ENCODE results near the gene M6PR. TPM values are rescaled to one million over a fixed set of nuclear protein-coding genes. Genes with fewer than 3 reads are reported as not detected.
"Not testable (repeated sequence)": the region's sequence is repeated elsewhere in the genome, so short reads cannot be mapped to it uniquely, and the experiment has no call there.

Gene M6PR
- total RNA-seq, 1 experiment from 2014 or later: 130 TPM

DNA sequence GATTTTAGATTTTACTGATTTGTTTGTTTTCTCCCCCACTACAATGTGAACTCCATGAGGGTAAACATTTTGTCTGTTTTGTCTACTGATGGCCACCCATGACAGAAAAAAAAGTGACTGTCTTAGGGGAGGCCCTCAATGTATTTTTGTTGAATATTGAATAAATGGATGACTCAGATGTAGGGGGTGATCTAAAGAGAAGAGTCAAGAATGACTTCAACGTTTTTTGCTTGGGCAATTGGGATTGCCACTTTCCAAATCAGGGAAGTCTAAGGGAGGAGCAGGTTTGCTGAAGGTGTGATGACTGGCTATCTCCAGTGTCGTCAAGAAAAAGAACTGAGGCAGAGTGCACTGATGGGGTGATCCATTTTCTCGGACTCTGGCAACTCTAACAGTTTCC, 45.8 kb downstream of the M6PR start:
- ChIA-PET CTCF (interaction anchor here (1.2 kb wide), 1 partner anchor 179 kb away, joined by 3 read pairs; no protein-coding TSS in a partner anchor), POLR2A (no interaction called here)
- Mint-ChIP-seq H3K27ac (ENCODE audit: low read depth, unreplicated experiment) (no peak overlapping the region), H3K4me3 (ENCODE audit: unreplicated experiment) (no peak overlapping the region), H3K27me3 (ENCODE audit: insufficient read depth, unreplicated experiment) (no peaks in the 10 kb centered on the region), H3K4me1 (ENCODE audit: insufficient read depth, unreplicated experiment) (peaks cover 6% of the 10 kb centered on the region), H3K9me3 (ENCODE audit: unreplicated experiment) (no peaks in the 10 kb centered on the region), H3K36me3 (ENCODE audit: insufficient read depth, unreplicated experiment) (no peaks in the 10 kb centered on the region)
- BruUV-seq (replicated peaks): no TSS peak
- TF ChIP-seq, protein P1, sequence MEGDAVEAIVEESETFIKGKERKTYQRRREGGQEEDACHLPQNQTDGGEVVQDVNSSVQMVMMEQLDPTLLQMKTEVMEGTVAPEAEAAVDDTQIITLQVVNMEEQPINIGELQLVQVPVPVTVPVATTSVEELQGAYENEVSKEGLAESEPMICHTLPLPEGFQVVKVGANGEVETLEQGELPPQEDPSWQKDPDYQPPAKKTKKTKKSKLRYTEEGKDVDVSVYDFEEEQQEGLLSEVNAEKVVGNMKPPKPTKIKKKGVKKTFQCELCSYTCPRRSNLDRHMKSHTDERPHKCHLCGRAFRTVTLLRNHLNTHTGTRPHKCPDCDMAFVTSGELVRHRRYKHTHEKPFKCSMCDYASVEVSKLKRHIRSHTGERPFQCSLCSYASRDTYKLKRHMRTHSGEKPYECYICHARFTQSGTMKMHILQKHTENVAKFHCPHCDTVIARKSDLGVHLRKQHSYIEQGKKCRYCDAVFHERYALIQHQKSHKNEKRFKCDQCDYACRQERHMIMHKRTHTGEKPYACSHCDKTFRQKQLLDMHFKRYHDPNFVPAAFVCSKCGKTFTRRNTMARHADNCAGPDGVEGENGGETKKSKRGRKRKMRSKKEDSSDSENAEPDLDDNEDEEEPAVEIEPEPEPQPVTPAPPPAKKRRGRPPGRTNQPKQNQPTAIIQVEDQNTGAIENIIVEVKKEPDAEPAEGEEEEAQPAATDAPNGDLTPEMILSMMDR (IDR thresholded peaks at IDR 0.05; ENCODE audit: unreplicated experiment): no peak
- DNase-seq (ENCODE audit: unreplicated experiment): no peak
- intact Hi-C loops (cut with micrococcal nuclease): no loop called here

DNA sequence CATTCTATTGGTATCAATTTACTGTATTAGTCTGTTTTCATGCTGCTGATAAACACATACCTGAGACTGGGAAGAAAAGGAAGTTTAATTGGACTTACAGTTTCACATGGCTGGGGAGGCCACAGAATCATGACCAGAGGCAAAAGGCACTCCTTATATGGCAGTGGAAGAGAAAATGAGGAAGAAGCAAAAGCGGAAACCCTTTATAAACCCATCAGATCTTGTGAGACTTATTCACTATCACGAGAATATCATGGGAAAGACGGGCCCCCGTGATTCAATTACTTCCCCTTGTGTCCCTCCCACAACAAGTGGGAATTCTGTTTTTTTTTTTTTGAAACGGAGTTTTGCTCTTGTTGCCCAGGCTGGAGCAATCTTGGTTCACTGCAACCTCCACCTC, 46.7 kb downstream of the M6PR start:
- CTCF ChIA-PET; BruUV-seq (replicated peaks); intact Hi-C loops (cut with micrococcal nuclease); DNase-seq (ENCODE audit: unreplicated experiment); H3K27ac Mint-ChIP-seq (ENCODE audit: low read depth, unreplicated experiment); H3K9me3 Mint-ChIP-seq (ENCODE audit: unreplicated experiment); H3K36me3 Mint-ChIP-seq (ENCODE audit: insufficient read depth, unreplicated experiment); H3K4me3 Mint-ChIP-seq (ENCODE audit: unreplicated experiment); POLR2A ChIA-PET; H3K27me3 Mint-ChIP-seq (ENCODE audit: insufficient read depth, unreplicated experiment); H3K4me1 Mint-ChIP-seq (ENCODE audit: insufficient read depth, unreplicated experiment): not testable (repeated sequence)

DNA sequence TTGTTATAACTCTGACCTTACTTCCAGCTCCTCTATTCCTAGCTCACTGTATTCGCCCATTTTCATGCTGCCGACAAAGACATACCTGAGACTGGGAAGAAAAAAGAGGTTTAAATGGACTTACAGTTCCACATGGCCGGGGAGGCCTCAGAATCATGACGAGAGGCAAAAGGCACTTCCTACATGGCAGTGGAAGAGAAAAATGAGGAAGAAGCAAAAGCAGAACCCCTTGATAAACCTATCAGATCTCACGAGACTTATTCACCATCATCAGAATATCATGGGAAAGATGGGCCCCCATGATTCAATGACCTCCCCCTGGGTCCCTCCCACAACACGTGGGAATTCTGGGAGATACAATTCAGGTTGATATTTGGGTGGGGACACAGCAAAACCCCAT, 49.6 kb downstream of the M6PR start:
- Mint-ChIP-seq H3K27ac (ENCODE audit: low read depth, unreplicated experiment) (no peak overlapping the region), H3K4me3 (ENCODE audit: unreplicated experiment) (no peak overlapping the region), H3K9me3 (ENCODE audit: unreplicated experiment) (no peaks in the 10 kb centered on the region), H3K4me1 (ENCODE audit: insufficient read depth, unreplicated experiment) (no peaks in the 10 kb centered on the region), H3K27me3 (ENCODE audit: insufficient read depth, unreplicated experiment) (no peaks in the 10 kb centered on the region), H3K36me3 (ENCODE audit: insufficient read depth, unreplicated experiment) (no peaks in the 10 kb centered on the region)
- intact Hi-C loops (cut with micrococcal nuclease): loop anchor here (10.0 kb wide), 1 partner anchor 125 kb away; no protein-coding TSS in a partner anchor
- CTCF ChIA-PET: interaction anchor here (1.4 kb wide), 1 partner anchor 9 kb away, joined by 7 read pairs; no protein-coding TSS in a partner anchor
- BruUV-seq (replicated peaks): no TSS peak
- no peak for DNase-seq (ENCODE audit: unreplicated experiment)
- TF ChIP-seq, protein P1 (IDR thresholded peaks at IDR 0.05; ENCODE audit: unreplicated experiment): no peak
- POLR2A ChIA-PET: no interaction called here

DNA sequence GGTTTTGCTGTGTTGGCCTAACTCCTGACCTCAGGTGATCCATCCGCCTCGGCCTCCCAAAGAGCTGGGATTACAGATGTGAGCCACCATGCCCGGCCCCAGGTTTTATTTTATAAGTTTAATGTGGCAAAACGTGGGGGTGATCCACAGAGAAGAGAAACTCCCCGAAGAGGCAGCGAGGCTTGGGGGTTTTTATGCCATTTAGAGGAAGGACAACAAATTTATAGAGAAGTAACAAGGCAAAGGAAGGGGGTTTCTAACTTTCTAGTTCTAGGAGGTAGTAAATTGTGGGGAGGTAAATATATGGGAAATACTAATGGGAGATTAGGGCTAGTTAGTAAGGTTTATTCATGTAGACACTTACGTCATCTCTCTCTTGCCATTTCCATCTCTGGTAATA, 52.4 kb downstream of the M6PR start:
- Mint-ChIP-seq H3K9me3 (ENCODE audit: unreplicated experiment) (no peaks in the 10 kb centered on the region), H3K27ac (ENCODE audit: low read depth, unreplicated experiment) (no peak overlapping the region), H3K36me3 (ENCODE audit: insufficient read depth, unreplicated experiment) (no peaks in the 10 kb centered on the region), H3K27me3 (ENCODE audit: insufficient read depth, unreplicated experiment) (no peaks in the 10 kb centered on the region), H3K4me3 (ENCODE audit: unreplicated experiment) (no peak overlapping the region), H3K4me1 (ENCODE audit: insufficient read depth, unreplicated experiment) (no peaks in the 10 kb centered on the region)
- BruUV-seq (replicated peaks): no TSS peak
- no peak for DNase-seq (ENCODE audit: unreplicated experiment)
- ChIA-PET POLR2A (no interaction called here), CTCF (interaction anchor here (0.6 to 1.2 kb wide), 3 partner anchors 214 to 352 kb away, joined by 3 to 4 read pairs (median 3); no protein-coding TSS in a partner anchor)
- intact Hi-C loops (cut with micrococcal nuclease): loop anchor here (10.0 kb wide), 1 partner anchor 122 kb away; no protein-coding TSS in a partner anchor
- TF ChIP-seq, protein P1 (IDR thresholded peaks at IDR 0.05; ENCODE audit: unreplicated experiment): no peak
